ENCODE measurements around the gene RIC1. TPM values are rescaled to one million over a fixed set of nuclear protein-coding genes. Genes with fewer than 3 reads are reported as not detected.
"Not testable (repeated sequence)": the region's sequence is repeated elsewhere in the genome, so short reads cannot be mapped to it uniquely, and the experiment has no call there.

The RIC1 gene
- total and polyA plus RNA-seq, 2 of the 4 experiments (the other 2 are of a cell fraction) = 28.8 to 76.9 TPM

DNA sequence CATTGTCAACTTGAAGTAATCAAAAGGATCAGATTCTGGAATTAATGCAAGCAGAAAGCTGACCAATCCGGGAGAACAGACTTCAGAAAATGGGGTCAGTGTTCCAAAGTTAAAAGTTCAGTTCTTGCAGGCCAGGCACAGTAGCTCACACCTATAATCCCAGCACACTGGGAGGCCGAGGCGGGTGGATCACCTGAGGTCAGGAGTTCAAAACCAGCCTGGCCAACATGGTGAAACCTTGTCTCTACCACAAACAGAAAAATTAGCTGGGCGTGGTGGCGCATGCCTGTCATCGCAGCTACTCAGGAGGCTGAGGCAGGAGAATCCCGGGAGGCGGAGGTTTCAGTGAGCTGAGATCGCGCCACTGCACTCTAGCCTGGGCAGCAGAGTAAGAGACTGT lies 88.5 kb downstream of the RIC1 start:
- H4K91ac ChIP-seq (ENCODE audit: insufficient read depth, low read depth, low read length); H2BK120ac ChIP-seq (ENCODE audit: low read depth, low read length); H4K8ac ChIP-seq (ENCODE audit: low read depth in 2 of 2, low read length in 2 of 2); H3K9ac ChIP-seq (ENCODE audit: low read depth, low read length); H3K27ac ChIP-seq (ENCODE audit: insufficient read depth, low read length); dilution Hi-C loops (cut with HindIII; ENCODE audit: low sequenced_read_pairs, unreplicated experiment); H4K5ac ChIP-seq (ENCODE audit: low read depth, low read length); H2BK20ac ChIP-seq (ENCODE audit: low read depth, low read length); POLR2A ChIA-PET (ENCODE audit: unreplicated experiment); H2AFZ ChIP-seq (replicated peaks; ENCODE audit: low read length, poor library complexity); H2AK5ac ChIP-seq (ENCODE audit: low read depth, low read length); DNase-seq; H2BK15ac ChIP-seq (ENCODE audit: low read depth, low read length); H3K18ac ChIP-seq (ENCODE audit: low read depth, low read length); H3K4me3 ChIP-seq (ENCODE audit: insufficient read depth, low read depth, low read length); H4K20me1 ChIP-seq (ENCODE audit: insufficient read depth, low read length); CTCF ChIA-PET; H2AK9ac ChIP-seq (replicated peaks; ENCODE audit: low read depth, low read length, poor library complexity); intact Hi-C loops (cut with micrococcal nuclease); ATAC-seq (ENCODE audit: low read depth); H3K56ac ChIP-seq (ENCODE audit: extremely low read depth, insufficient read depth, low read length); H3K27me3 ChIP-seq (ENCODE audit: control insufficient read depth, insufficient read depth, low read length); H3K23ac ChIP-seq (ENCODE audit: low read depth, low read length); H3K4me2 ChIP-seq (ENCODE audit: low read depth, low read length); H3K14ac ChIP-seq (replicated peaks; ENCODE audit: low read depth, low read length); H2BK5ac ChIP-seq (ENCODE audit: low read depth, low read length, poor library complexity, severe bottlenecking); H3K4ac ChIP-seq (ENCODE audit: low read depth, low read length); H3K9me3 ChIP-seq (ENCODE audit: control insufficient read depth, insufficient read depth, low read length); BruUV-seq (replicated peaks); H3K9me1 ChIP-seq (ENCODE audit: insufficient read depth, low read length): not testable (repeated sequence)
- peaks cover 16% of the 10 kb centered on the region for H3K36me3 ChIP-seq (ENCODE audit: control insufficient read depth, insufficient read depth, low read length)
- H3K4me1 ChIP-seq (ENCODE audit: control insufficient read depth, insufficient read depth, low read length) = peaks cover 14% of the 10 kb centered on the region; the same call in 1 of the 2 replicates
- WGBS, 2 experiments (ENCODE audit: extremely low coverage in 2 of 2, insufficient read length in 1 of 2) = 100% methylated on average over 1 of the region's 10 CpGs; no CpG with 5 or more reads in 1 of the 2 experiments
- in situ Hi-C loops (cut with MboI; ENCODE audit: low sequenced_read_pairs) = loop anchor here (25.0 kb wide), 1 partner anchor 255 kb away; the partner anchor contains the start of gene CD274
- H3K79me1 ChIP-seq (ENCODE audit: low read depth in 1 of 2, low read length in 2 of 2) = peaks cover 29 to 50% of the 10 kb centered on the region in 2 experiments
